ENCODE measurements around the gene CFTR. TPM values are rescaled to one million over a fixed set of nuclear protein-coding genes. Genes with fewer than 3 reads are reported as not detected.

The CFTR gene
- total RNA-seq, 3 donors from 2014 or later (not counting 1 experiment from before 2014, with no cell fraction given), result not detected

DNA sequence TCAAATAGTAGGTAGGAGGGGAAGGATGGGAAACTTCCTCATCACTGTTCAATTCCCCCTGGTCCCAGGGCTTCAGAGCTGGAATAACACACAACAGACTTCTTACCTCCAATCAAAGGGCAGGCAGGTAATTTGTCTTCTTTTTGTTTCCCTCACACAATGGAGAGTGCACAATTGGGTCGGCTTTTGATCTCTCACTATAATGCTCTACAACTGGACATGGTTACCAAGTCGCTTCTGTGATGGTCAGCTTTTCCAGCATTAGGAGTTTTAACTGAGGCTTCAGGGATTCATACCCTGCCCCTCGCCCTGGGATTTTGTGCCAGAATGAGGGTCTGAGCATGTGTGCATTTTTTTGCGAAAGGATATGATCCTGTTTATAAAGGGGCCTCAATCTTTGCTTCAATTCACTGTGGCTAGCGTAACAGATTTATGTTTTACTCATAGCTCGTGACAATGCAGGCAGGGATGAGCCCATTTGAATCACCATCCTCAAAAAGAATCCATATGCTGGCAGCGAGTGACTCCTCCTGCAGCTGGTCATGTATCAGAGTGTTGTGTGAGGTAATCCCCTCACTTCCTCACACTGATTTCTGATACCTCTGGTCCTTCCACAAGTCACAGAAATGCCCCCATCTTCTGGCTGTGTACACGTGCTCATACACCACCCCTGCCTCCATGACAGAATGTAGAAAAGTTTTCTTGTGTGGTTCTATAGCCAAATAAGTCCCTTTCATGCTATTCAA, 203.8 kb downstream of the CFTR start:
- H3K9me3 Mint-ChIP-seq, result no peaks in the 10 kb centered on the region
- no peak for ATAC-seq
- intact Hi-C loops (cut with micrococcal nuclease), result no loop called here
- H3K27me3 Mint-ChIP-seq (ENCODE audit: low read depth in 2 of 2), result no peaks in the 10 kb centered on the region
- no peaks in the 10 kb centered on the region for H3K4me1 ChIP-seq (ENCODE audit: control insufficient read depth, insufficient read depth, low read length)
- WGBS (ENCODE audit: insufficient coverage), result 75% methylated on average over 7 of the region's 8 CpGs
- no peaks in the 10 kb centered on the region for H3K36me3 ChIP-seq (ENCODE audit: control insufficient read depth, insufficient read depth, low read length)
- DNase-seq, result no peak
- H3K27ac Mint-ChIP-seq, result no peak overlapping the region
- H3K27me3 ChIP-seq (ENCODE audit: control insufficient read depth, insufficient read depth, low read length), result no peaks in the 10 kb centered on the region
- TF ChIP-seq, protein P1, sequence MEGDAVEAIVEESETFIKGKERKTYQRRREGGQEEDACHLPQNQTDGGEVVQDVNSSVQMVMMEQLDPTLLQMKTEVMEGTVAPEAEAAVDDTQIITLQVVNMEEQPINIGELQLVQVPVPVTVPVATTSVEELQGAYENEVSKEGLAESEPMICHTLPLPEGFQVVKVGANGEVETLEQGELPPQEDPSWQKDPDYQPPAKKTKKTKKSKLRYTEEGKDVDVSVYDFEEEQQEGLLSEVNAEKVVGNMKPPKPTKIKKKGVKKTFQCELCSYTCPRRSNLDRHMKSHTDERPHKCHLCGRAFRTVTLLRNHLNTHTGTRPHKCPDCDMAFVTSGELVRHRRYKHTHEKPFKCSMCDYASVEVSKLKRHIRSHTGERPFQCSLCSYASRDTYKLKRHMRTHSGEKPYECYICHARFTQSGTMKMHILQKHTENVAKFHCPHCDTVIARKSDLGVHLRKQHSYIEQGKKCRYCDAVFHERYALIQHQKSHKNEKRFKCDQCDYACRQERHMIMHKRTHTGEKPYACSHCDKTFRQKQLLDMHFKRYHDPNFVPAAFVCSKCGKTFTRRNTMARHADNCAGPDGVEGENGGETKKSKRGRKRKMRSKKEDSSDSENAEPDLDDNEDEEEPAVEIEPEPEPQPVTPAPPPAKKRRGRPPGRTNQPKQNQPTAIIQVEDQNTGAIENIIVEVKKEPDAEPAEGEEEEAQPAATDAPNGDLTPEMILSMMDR (IDR thresholded peaks at IDR 0.05), result no peak
- H3K36me3 Mint-ChIP-seq, result no peaks in the 10 kb centered on the region
- H3K9me3 ChIP-seq (ENCODE audit: control insufficient read depth, insufficient read depth, low read length), result no peaks in the 10 kb centered on the region
- H3K27ac ChIP-seq (ENCODE audit: low read length), result no peak overlapping the region
- H3K4me3 Mint-ChIP-seq, result no peak overlapping the region
- no peaks in the 10 kb centered on the region for H3K4me1 Mint-ChIP-seq
- H3K4me3 ChIP-seq (ENCODE audit: low read length), result no peak overlapping the region

DNA sequence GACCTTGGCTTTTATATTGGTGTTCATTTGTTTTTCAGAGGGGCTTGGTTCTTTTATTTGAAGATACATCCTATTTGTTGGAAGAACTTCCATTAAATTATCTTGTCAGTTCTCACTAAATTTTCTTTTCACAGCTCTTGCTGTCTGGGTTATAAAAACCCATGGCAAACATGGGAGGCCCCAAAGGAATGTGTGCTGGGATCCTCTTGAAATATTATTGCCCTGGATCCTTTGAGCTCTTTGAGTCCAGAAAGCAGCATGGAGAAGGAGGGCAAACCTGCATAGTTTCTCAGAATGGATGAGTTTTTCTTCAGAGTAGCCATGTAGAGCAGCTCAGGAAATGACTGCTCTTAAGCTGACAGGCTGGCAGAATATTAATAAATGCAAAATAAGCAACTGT, 206.0 kb downstream of the CFTR start:
- H3K36me3 Mint-ChIP-seq, result no peaks in the 10 kb centered on the region
- H3K27ac Mint-ChIP-seq, result no peak overlapping the region
- intact Hi-C loops (cut with micrococcal nuclease), result no loop called here
- peaks cover 6 to 9% of the 10 kb centered on the region in 2 donors for H3K9me3 Mint-ChIP-seq
- H3K27me3 Mint-ChIP-seq (ENCODE audit: low read depth in 2 of 2), result no peaks in the 10 kb centered on the region
- no peak overlapping the region for H3K4me3 ChIP-seq (ENCODE audit: low read length)
- H3K36me3 ChIP-seq (ENCODE audit: control insufficient read depth, insufficient read depth, low read length), result no peaks in the 10 kb centered on the region
- no peaks in the 10 kb centered on the region for H3K4me1 Mint-ChIP-seq
- H3K9me3 ChIP-seq (ENCODE audit: control insufficient read depth, insufficient read depth, low read length), result no peaks in the 10 kb centered on the region
- DNase-seq (no peak), ATAC-seq (no peak)
- no peak overlapping the region for H3K4me3 Mint-ChIP-seq
- TF ChIP-seq, protein P1 (IDR thresholded peaks at IDR 0.05), result no peak
- H3K4me1 ChIP-seq (ENCODE audit: control insufficient read depth, insufficient read depth, low read length), result no peaks in the 10 kb centered on the region
- H3K27me3 ChIP-seq (ENCODE audit: control insufficient read depth, insufficient read depth, low read length), result no peaks in the 10 kb centered on the region
- H3K27ac ChIP-seq (ENCODE audit: low read length), result no peak overlapping the region

DNA sequence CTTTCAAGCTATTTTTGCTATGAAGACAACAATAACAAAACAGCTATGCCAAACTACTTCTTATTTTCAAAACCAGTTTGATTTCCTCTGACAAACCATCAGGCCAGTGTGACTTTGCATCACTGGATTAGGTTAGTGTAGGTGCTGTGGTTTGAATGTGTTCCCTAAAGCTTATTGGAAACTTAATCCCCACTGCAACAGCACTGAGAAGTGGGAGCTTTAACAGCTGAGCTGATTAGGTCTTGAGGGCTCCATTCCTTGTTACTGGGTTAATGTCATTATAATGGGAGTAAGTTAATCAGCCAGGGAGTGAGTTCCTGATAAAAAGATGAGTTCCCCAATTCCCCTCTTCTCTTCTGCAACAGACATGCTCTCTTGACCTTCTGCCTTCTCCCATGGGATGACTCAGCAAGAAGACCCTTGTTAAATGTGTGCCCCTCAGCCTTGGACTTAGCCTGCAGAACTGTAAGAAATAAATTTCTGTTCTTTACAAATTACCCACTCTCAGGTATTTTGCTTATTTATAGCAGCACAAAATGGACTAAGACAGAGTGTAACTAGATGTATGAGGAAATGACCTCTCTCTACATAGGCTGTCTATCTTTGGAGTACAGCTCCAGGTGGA, 206.6 kb downstream of the CFTR start:
- Mint-ChIP-seq H3K36me3 (no peaks in the 10 kb centered on the region), H3K27me3 (ENCODE audit: low read depth in 2 of 2) (no peaks in the 10 kb centered on the region), H3K9me3 (peaks cover 6 to 9% of the 10 kb centered on the region in 2 donors), H3K27ac (no peak overlapping the region), H3K4me1 (no peaks in the 10 kb centered on the region), H3K4me3 (no peak overlapping the region)
- Histone ChIP-seq H3K4me1 (ENCODE audit: control insufficient read depth, insufficient read depth, low read length) (no peaks in the 10 kb centered on the region), H3K27ac (ENCODE audit: low read length) (no peak overlapping the region), H3K36me3 (ENCODE audit: control insufficient read depth, insufficient read depth, low read length) (no peaks in the 10 kb centered on the region), H3K4me3 (ENCODE audit: low read length) (no peak overlapping the region), H3K9me3 (ENCODE audit: control insufficient read depth, insufficient read depth, low read length) (no peaks in the 10 kb centered on the region), H3K27me3 (ENCODE audit: control insufficient read depth, insufficient read depth, low read length) (no peaks in the 10 kb centered on the region)
- ATAC-seq, result no peak
- intact Hi-C loops (cut with micrococcal nuclease), result no loop called here
- DNase-seq, result no peak
- TF ChIP-seq, protein P1 (IDR thresholded peaks at IDR 0.05), result no peak

Measured in natural killer cell (primary cell).